NCI-H2171 (cell line): ENCODE results near the gene KRTAP10-11.
"Not testable (repeated sequence)": the region's sequence is repeated elsewhere in the genome, so short reads cannot be mapped to it uniquely, and the experiment has no call there.

Experiments used
- DNase-seq: peaks from one replicate; lab custom pipeline; 2025; lab: John Stamatoyannopoulos, UW

The KRTAP10-11 gene

GRCh38 chr21:44638506-44639330 is 7.5 kb upstream of the KRTAP10-11 start:
- not testable (repeated sequence) for DNase-seq

DNA sequence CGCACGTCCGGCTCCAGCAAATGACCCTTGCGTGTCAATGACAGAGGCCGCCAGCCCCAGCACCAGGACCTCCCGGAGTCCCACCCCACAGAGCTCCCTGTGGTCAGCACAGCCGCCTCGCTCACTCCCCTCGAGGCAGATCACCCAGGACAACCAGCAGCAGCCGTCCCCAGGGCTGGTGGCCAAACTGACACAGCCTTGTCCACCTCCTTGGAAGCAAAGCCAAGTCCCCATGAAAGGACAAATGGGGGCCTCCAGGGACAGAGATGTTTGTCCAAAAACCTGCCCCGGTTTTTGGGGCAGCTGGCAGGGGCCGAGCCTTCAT is 6.9 kb upstream of the KRTAP10-11 start:
- no peak for DNase-seq

GRCh38 chr21:44640761-44641160 is 5.5 kb upstream of the KRTAP10-11 start:
- DNase-seq, result no peak

DNA sequence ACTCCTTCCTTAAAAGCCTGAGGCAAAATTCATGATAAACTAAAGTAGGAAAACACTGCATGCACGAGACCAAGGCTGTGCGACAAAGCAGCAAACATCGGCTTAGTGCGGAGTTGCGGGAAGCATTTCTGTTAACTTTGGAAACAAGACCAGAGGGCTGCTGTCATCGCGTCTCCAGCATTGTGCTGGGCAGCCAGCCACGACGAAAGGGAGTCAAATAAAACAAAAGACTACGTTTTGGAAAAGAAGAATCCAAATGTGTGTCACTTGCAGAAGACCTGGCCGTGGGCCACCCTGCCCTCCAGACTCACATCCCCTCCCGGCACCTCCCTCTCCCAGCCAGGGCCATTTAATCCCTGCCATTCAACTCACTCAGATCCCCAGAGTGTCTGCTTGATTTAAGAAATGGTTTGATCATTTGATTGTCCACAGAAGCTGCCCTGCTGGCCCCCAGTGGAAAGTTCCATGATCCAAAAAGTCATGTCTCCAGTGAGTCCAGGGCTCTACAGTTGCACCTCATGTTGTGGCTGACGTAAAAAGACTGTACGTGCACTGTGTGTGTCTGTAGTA is 2.4 kb upstream of the KRTAP10-11 start:
- no peak for DNase-seq

DNA sequence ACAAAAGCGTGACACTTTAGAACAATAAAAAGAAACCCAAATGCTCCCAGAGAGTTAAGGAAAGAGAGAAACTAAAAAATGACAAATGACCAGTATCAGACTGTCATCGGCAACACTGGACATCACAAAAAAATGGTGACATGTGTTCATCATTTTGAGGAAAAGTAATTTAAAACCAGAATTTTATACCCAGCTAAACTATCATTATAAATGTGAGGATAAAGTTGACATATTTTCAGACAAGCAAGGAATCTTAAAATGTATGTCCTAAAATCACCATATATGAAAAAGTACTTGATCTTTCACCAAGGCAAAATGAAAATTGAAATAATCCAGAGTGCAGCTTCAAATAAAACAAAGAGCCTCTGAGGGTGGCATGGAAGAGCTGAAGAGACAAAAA is 1.3 kb upstream of the KRTAP10-11 start:
- no peak for DNase-seq

- no peak for DNase-seq
Observed at GRCh38 chr21:44647222-44647552, 973 bp downstream of the KRTAP10-11 start.

GRCh38 chr21:44648557-44649311 is 2.5 kb downstream of the KRTAP10-11 start:
- no peak for DNase-seq

DNA sequence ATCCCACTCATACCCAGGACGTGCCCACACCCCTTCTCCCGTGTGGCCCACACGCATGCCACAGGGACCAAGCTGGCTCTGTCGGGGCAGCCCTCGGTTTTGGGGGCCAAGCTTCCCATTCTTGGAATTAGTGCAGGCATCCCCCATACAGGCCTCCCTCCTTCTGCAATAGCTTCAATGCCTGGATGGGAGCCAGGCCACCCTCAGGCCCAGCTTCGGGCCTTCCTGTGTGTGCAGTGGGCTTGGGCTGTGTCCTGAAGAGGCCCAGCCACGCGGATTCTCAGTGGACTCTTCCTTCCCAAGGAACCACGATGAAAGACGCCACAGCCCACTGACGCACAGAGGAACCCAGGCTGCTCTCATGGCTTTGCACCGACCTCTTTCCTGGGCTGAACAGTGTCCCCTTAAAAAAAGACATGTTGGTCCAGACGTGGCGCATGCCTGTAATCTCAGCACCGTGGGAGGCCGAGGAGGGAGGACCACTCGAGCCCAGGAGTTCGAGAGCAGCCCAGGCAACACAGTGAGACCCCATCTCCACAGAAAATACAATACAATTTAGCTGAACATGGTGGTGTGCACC is 3.4 kb downstream of the KRTAP10-11 start:
- DNase-seq, result no peak

DNA sequence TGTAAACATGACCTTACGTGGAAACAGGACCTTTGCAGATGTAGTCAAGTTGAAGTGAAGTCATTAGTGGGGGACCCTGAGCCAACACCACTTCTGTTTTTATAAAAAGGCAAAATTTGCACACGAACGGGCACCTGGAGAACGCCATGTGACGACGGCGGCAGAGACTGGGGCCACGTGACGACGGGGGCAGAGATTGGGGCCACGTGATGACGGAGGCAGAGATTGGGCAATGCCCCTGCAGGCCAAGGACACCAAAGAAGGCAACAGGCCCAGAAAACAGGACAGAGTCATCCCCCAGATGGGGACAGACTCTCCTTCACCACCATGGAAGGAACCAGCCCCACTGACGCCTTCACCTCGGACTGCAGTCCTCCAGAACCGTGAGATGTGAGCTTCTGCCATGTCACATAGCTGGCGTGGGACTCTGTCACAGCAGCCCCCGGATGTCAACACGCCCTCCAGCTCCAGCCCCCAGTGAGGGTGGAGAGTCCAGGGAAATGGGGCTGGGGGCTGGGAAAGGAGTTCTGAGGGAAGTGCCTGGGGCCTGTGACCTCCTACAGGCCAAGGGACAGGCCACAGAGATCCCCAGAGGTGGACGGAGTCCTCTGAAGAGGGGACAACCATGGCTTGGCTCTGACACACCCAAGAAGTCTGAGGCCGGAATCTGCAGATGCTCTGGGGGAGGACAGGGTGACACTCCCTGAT is 4.2 kb downstream of the KRTAP10-11 start:
- DNase-seq, result no peak

DNA sequence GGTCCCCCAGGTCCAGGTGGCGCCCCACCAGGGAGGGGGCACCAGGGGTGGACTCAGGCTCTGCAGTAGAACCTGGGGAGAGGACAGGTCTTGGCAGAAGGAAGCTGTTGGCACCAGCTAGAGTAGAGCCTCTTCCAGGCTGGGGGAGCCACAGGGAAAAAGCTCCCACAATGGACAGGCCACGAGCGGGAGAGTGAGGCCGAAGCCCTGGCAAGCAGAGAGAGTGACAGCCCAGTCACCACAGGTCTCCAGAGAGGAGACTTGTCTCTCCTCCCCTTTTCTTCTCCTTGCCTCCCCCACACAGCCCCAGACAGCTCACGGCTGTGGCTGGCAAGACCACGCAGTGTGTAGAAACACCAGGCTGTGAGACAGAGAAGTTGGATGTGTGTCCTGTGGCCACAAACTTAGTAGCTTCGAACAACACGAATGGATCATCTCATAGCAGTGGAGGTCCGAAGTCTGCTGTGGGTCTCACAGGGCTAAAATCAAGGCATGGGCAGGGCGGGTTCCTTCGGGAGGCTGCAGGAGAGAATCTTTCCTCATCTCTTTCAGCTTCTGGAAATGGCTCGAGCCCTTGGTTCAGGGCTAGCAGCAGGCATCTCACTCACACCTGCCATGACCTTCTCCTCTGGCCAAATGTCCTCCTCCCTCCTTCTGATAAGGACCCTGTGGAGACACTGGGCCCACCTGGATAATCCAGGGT is 4.9 kb downstream of the KRTAP10-11 start:
- no peak for DNase-seq

- no peak for DNase-seq
Observed at GRCh38 chr21:44653123-44653522, 6.9 kb downstream of the KRTAP10-11 start.

DNA sequence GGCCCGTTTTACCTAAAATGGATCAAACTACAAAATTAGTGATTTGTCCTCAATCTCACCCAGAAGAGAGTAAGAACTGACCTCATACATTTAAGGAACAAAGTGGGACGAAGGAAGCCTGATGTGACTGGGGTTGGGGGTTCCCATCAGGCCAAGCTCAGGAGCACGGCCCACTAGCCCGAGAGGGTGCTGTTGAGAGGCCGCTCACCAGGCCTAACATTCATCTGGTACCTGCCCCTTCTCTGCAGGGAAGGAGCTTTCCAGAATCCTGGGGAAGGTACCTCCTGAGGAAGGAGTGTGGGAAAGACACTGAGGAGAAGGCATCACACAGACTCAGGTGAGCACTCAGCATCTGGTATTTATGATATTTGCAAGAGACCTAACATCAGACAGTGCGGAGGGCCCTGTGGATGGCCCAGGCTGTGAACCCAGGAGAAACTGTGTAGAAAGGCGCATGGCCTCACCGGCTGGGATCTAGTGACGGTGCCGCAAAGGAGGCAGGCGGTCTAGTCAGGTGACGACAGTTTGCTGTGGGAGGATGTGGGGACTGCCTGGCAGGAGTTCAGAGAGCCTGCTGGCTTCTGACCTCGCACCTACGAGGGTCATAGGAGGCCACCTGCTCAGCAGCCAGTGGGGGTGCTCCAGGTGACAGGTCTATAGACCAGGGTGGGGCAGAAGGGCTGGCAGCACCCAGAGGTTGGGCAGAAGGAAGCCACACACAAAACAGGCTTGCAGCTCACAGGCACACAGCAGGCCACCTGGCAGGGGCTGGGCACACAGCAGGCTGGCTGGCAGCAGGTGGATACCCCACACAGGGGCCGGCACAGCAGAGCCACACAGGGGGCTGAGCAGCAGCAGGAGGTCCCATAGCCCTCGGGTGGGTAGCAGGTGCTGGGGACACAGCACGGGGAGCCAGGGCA is 7.7 kb downstream of the KRTAP10-11 start:
- DNase-seq, result no peak

GRCh38 chr21:44654576-44655175 is 8.5 kb downstream of the KRTAP10-11 start, which contains the start of gene KRTAP12-4:
KRTAP12-4 (minus strand) TSS chr21:44654659; CDS start chr21:44654614, 45 bp downstream.
- no peak for DNase-seq

GRCh38 chr21:44656868-44657267 is 10.7 kb downstream of the KRTAP10-11 start:
- no peak for DNase-seq

GRCh38 chr21:44657635-44658540 is 11.7 kb downstream of the KRTAP10-11 start, which contains the start of gene KRTAP12-3:
KRTAP12-3 (plus strand) TSS chr21:44657932; CDS start chr21:44657980, 48 bp downstream.
- no peak for DNase-seq

DNA sequence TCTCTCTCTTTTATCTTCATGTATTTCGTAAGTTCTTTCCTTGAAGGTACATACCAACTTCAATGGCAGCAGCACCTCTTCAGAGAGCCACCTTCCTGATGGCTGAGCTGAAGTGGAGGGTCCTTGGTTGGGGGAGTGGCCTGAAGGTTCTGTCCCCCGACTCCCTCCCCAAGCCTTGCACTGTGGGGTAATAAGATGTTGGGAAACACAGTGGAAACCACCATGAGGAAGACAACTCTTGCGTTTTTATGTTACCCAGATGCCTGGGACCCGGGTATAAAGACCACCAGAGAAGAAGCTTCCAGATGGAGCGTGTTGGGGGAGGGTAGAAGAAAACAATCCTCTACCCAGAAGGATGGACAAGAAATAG is 12.3 kb downstream of the KRTAP10-11 start:
- no peak for DNase-seq

DNA sequence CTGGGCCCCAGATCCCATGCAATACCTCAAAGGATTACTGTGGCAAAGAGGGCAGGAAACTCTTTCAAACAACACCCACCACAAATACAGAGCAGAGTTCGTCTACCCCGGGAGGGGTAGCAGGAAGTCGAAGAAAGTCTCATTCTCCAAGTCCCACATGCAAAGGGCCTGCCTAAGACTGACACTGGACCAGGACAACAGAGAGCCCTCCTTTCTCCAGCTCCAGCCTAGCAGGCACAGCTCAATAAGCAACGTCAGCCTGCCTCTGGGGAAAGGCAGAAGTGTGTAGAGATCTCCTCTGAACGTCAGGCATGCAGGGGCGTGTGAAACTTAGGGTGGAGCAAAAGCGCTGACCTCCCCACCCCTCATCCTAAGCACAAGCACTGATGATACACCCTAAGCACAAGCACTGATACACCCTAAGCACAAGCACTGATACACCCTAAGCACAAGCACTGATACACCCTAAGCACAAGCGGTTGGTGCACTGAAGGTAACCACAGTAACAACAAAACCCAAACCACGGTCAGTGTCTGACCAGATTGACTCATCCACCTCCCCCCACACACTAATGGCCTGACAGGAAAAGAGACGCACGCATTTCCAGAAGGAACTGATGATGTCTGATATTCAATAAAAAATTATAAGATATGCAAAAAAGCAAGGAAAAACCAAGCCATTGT is 12.8 kb downstream of the KRTAP10-11 start:
- DNase-seq, result no peak

DNA sequence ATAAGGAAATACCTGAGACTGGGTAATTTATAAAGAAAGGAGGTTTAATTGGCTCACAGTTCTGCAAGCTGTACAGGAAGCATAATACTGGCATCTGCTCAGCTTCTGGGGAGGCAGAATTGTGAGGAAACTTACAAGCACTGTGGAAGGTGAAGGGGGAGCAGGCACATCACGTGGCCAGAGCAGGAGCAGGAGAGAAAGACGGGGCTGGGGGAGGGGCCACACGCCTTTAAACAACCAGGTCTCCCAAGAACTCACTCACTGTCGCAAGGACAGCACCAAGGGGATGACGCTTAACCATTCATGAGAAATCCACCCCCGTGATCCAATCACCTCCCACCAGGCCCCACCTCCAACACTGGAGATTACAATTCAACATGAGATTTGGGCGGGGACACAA is 15.4 kb downstream of the KRTAP10-11 start:
- DNase-seq, result not testable (repeated sequence)
